Measurements from ENCODE around the gene NACC2.
"Not testable (repeated sequence)": the region's sequence is repeated elsewhere in the genome, so short reads cannot be mapped to it uniquely, and the experiment has no call there.

The NACC2 gene

DNA sequence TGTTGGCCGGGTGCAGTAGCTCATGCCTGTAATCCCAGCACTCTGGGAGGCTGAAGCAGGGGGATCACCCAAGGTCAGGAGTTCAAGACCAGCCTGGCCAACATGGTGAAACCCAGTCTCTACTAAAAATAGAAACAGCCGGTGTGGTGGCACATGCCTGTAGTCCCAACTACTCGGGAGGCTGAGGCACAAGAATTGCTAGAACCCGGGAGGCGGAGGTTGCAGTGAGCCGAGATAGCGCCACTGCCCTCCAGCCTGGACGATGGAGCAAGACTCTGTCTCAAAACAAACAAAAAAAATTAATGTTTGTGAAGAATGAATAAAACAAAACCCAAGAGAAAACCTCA, 68.2 kb downstream of the NACC2 start:
- in situ Hi-C loops (cut with MboI; ENCODE audit: low sequenced_read_pairs): not testable (repeated sequence)

DNA sequence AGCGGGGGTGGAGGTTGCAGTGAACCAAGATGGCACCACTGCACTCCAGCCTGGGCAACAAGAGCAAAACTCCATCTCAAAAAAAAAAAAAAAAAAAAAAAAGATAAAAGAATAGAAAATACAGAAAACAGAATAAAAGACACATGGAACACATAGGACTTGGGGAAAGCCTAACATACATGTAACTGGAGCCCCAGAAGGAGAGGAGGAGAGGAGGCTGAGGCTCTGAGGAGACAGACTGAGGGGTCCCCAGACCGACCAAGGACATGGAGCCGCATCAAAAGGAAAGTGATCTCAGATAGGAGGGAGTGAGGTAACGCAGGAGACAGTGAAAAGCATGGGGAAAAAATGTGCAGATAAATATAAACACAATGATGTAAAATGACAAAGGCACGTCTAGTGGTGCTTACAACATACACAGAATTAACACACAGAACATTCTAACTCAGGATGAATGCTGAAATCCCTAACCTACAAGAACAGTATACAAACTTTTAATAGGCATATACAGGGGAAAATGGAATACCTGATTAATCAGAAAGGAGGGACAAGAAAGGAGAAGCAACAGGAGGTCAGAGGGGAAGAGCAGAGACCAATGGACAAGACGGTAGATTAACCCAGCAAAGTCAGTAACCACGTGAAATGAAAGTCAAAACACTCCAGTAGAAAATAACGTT, 68.7 kb downstream of the NACC2 start:
- in situ Hi-C loops (cut with MboI; ENCODE audit: low sequenced_read_pairs): no loop called here

DNA sequence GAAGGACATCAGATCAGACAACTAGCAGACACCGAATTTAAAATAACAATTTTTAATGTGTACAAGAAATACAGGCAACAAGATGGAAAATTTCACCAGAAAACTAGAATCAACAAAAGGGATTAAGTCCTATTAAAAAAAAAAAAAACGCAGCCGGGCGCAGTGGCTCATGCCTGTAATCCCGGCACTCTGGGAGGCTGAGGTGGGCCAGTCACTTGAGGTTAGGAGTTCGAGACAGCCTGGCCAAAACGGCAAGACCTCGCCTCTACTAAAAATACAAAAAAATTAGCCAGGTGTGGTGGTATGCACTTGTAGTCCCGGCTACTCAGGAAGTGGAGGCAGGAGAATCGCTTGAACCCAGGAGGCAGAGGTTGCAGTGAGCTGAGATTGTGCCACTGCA, 69.6 kb downstream of the NACC2 start:
- in situ Hi-C loops (cut with MboI; ENCODE audit: low sequenced_read_pairs): no loop called here

DNA sequence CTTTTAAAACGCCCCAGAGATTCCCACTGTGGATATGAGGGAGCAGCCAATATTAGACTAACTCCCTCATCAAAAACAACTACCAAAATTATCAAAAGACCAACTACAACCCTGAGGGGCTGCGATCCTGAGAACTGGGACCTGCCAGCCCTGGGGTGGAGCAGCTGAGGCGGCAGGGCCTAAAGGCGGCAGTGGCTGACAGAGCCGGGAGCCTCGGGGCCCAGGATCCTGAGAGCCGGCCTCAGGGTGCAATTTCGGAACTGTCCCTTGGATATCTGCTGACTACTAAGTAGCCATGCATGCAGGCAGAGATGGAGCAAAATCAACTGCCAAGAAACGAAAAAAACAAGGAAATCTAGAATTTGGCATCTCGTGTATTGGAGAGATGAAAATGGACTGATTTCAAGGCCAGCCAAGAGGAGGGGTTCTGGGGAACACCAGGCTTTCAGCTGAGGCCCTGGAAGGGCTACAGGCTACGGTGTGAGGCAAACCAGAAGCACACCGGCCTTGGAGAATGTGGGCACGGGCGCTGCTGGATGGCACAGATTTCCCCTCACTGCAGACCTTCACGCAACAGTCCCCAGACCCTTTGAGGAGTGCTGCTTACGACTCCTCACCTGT, 70.3 kb downstream of the NACC2 start:
- in situ Hi-C loops (cut with MboI; ENCODE audit: low sequenced_read_pairs): no loop called here

DNA sequence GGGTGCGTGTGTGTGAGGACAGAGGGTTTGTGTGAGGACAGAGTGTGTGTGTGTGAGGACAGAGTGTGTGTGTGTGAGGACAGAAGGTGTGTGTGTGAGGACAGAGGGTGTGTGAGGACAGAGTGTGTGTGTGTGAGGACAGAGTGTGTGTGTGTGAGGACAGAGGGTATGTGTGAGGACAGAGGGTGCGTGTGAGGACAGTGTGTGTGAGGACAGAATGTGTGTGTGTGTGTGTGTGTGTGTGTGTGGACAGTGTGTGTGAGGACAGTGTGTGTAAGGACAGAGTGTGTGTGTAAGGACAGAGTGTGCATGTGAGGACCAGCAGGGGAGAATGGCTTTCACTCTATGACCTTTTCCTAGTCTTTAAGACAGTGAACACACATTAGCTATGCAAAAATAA, 70.8 kb downstream of the NACC2 start:
- in situ Hi-C loops (cut with MboI; ENCODE audit: low sequenced_read_pairs): no loop called here

DNA sequence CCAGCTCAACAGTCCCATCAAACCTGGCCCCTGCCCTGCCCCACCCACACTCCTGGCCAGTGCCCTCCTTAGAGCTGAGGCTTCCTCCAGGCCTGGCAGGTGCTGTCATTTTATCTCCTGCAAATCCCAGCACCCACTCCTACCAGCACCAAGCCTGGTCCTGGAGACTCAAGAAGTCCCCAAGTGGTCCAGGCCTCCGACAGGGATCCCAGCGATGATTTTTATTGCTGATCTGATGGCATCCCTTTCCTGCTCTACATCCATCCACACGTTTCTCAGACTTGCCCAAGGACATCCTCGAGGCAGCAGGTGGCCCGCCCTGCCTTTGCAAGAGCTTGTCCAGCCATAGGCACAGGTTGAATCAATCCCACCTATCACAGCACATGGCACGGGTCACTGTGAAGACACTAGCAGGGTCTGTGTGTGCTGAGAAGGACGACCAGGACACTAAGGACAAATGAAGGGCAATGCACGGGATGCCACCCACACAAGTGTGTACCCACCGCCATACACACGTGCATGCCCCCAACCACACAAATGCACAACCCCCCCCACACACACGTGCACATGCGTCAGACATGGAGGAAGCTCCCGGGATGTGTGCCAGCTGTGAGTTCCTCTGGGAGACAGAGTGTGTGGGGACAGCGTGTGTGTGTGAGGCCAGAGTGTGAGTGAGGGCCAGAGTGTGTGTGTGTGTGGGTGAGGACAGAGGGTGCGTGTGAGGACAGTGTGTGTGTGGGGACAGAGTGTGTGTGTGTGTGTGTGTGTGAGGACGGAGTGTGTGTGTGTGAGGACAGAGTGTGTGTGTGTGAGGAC, 71.5 kb downstream of the NACC2 start:
- in situ Hi-C loops (cut with MboI; ENCODE audit: low sequenced_read_pairs): no loop called here

DNA sequence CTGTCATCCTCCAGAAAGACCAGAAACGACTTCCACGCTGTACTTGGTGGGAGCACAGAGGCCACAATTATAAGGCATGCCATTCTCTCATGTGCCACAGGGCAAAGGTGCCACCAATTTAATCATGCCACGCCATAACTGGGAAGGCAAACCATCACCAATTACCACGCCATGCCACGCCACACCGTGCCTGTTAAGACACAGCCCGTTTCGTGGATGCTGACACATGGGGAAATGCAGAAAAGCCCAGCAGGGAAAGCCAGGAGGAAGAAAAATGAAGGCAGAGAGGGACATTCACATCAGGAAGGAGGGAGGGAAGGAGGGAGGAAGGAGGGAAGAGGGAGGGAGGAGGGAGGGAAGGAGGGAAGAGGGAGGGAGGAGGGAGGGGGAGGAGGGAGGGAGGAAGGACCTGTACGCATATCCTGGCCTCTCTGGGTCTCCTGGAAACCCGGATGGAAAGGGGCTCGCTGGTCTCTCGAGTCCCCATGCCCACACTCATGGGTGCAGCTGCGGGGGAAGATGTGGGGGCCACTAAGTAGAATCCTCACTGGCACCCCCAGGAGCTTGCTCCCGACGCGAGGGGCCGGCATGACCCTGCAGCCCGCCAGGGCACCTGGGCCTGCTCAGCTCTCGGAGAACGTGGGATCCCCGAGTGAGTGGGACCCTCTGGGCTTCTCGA, 72.2 kb downstream of the NACC2 start:
- in situ Hi-C loops (cut with MboI; ENCODE audit: low sequenced_read_pairs): no loop called here

DNA sequence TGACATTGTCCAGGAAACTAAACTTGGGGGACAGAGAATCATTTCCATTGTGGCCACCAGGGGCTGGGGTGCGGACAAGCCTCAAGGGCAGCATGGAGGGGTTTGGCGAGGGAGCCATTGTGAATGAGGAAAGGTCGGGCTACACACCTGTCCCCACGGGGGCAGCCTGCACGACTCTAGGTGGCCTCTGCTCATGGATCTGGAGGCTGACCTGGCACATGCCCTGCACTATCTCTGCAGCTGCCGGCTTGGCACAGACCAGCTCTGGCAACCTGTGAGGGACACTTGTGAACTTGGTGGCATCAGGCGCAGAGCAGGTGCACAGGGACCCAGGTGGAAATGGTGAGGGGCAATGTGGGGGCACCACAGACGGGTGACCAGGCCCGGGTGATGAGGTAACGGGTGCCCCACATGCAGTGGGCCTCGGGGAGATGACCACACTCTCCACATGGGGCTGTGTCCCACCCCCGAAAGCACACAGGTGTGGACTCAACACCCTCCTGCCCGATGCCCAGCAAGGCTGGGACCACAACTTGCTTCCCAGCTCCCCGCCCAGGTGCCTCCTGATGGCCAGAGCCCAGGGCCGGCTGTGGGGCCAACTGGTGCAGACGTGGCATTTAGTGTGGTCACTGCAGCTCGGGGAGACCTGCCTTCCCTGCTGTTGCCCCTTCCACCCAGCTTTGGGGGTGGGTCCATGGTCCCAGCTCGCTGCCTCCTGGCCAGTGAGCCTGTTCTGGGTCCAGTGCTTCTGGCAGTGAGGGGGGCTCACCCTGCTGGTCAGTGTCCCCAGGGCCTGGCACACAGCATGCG, 73.0 kb downstream of the NACC2 start:
- in situ Hi-C loops (cut with MboI; ENCODE audit: low sequenced_read_pairs): no loop called here

DNA sequence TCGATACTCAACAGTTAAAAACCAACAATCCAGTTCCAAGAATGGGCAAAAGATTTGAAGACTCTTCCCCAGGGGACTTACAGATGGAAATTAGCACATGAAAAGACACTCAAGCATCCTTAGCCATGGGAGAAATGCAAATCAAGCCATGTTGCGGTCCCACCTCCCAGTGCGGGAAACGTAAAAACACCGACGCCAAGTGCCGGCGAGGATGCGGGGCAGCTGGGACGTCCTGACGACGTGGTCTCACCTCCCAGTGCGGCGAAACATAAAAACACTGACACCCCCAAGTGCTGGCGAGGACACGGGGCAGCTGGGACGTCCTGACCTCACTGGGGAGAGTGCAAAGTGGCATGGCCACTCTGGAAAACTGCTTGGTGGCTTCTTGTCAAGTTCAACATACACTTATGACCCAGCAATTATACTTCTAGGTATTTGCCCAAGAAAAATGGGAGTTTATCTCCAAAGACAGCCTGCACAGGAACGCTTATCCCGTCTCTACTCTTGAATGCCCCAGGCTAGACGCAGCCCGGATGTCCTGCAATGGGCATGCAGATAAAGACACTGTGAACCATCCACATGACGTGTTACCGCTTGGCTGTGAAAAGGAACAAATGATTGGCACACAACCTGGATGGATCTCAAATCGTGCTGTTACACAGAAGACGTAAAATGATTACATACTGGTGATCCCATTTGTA, 73.8 kb downstream of the NACC2 start:
- in situ Hi-C loops (cut with MboI; ENCODE audit: low sequenced_read_pairs): no loop called here

DNA sequence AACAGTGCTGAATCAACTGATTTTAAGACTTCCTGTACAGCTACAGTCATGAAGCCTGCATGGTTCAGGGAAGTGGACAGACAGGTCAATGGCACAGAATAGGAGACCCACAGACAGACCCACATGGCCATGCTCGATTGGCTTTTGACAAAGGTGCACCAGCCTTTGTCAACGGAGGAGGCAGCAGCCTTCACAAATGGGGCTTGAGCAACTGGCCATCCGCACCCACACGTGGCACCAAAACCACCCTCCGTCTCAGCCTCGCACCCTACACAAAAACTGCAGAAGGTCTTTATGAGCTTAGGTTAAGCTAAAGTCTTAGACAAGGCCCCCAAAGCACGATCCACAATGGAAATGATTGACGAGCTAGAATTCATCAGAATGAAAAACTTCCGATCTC, 74.4 kb downstream of the NACC2 start:
- in situ Hi-C loops (cut with MboI; ENCODE audit: low sequenced_read_pairs): no loop called here

DNA sequence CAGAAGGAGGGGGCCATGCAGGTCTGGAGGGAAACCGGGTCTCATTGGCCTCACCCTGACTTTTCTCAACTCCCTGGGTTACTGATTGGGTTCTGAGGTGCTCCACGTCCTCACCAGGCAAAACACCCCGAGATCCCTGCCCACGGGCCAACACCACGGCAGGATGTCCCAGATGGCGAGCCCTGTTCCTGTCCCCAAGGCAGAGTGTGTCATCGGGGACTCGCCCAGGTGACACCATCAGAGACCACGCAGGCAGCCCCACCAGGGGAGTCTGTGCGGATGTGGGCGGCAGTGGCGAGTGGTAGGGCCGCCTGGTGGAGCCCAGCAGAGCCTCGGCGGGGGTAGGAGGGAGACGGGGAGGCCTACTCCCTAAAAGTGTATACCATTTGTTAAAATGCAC, 74.9 kb downstream of the NACC2 start:
- in situ Hi-C loops (cut with MboI; ENCODE audit: low sequenced_read_pairs): no loop called here

DNA sequence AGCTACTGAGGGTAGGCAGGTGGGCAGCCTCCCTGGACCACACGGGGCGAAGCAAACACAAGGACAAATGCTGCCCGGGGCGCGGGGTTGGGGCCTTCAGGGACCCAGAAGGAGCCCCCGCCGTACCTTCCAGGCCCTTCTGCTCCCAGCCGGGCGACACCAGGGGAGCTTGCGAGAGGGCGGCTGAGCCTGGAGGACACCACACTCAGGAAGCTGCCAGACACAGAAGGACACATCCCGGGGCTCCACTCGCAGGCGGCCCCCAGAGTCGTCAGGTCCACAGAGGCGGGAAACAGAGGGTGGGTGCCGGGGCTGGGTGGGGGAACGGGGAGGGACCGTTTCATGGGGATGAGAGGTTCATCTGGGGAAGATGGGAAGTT, 75.4 kb downstream of the NACC2 start:
- in situ Hi-C loops (cut with MboI; ENCODE audit: low sequenced_read_pairs): no loop called here

DNA sequence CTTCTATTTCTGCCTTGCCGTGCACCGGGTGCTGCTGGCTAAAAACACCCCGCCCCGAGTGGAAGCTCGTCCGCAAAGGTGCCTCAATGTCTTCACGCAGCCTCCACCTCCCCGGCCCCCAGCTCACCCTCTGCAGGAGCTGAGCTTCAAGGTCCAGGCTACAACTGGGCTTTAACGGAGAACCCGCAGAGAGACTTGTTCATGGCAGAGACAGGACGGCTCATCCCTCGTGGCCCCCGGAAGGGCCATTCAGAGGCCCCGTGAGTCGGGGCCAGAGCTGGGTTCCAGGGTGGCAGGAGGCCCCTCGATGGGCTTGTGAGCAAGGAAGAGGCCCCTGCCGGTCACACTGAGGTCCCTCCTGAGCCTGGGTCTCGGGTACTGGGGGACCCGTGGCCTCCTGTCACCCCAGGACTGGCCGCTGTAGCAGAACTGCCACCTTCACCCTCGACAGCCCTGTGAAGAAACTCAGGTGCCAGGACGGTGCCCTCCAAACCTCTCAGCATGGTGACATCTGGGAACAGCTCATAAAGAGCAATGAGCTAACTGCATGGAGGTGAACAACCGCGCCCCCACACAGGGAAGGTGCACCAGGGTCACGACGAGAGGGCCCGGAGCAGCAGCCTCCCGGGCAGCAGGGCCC, 75.9 kb downstream of the NACC2 start:
- in situ Hi-C loops (cut with MboI; ENCODE audit: low sequenced_read_pairs): no loop called here

DNA sequence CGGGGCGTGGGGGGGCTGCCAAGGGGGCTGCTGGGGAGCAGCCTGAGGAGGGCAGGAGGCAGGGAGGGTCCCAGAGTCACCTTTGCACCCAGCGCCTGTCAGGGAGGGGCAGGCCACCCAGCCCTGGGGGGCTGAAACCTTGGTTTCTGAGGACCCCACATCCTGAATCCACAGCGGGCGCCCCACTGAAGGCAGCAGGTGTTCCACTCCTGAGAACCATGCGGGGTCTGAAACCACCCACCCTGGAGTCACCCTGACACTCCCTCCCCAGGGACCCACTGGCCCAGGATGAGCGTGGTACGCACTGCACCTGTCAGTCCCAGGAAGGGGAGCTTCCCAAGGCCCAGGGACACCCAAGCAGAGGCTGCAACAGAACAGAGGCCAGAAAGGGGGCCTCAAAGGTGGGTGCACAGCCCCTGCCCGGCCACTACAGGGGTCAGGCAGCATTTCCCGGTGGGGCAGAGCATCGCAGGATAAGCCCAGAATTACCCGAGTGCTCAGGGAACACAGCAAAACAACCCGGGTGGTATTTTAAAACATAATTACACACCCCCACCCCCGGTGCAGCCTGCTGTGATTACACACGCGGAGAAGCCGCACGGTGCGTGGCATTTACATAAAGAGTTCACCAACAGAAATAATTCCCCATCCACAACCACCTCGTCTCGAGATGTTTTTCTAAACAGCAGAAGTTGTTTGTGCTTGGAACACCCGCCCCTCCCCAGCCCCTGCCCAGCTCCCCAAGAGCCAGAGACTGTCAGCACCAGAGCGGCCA, 76.6 kb downstream of the NACC2 start:
- in situ Hi-C loops (cut with MboI; ENCODE audit: low sequenced_read_pairs): no loop called here

DNA sequence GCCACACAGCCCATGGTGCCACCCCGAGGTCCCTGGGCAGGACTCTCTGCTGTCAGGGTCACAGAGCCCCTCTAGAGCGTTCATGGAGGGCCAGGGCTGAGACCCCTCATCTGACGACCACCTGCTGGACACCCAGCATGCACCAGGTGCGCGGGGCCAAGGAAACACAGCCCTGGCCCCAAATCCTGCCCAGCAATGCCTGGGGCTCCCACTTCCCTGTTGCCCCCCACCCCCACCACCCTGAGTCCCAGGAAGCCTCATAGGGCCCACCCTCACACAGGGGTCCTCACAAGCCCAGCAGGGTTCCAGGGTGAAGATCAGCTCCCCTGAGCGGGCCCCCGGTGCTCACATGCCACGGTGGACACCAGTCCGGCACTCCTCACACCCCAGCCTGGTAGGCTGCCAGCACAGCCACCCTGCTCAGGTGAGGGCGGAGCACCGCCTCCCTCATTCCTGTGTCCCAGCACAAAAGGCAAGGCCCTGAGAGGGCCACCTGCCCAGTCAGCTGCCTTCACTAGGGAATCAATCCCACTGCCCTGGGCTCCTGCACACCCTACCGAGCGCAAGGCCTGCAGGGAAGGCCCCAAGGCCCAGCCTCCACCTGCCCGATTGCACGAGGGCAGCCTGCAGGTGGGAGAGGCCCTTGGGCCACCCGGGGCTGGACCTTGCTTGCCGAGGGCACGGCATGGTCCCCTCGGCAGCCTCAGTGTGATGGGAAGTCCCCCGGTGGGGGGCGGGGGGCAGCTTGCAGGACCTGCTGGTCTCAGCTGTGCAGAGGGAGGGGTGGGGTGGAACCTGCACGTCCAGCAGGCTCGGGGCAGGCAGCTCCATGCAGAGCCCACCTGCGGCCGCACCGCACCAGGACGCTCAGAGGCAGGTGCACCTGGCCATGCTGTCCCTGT, 77.5 kb downstream of the NACC2 start:
- in situ Hi-C loops (cut with MboI; ENCODE audit: low sequenced_read_pairs): no loop called here

DNA sequence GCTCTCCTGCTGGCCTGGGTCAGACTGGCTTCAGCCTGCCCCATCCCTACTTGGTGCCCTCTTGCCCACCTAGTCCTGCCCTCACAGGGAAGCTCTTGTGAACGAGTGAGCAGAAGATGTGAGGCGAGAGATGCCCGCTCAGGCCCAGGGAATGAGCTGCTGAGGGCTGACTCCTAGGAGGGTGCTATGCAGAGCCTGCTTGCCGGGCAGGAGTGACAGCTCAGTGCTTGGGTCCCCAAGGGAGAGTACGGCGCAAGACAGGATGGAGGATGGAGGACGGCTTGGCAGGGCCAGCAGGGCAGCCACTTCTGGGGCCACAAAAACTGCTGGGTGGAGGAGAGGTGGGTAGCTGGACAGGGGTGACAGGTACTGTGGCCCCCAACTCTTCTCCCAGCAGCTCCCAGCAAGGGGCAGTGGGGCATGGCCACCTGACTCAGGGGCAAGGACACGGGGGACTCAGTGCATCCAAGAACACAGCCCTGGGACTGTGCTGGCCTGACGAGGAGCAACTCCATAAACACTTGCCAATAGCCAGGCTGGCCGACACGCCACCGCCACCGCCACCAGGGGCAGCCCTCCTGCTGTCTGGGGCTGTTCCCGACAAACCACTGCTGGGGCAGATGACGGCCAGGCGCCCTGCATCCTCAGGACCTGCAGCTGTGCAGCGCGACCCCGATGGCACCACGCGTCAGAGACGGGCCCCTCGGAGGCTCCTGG, 78.4 kb downstream of the NACC2 start:
- in situ Hi-C loops (cut with MboI; ENCODE audit: low sequenced_read_pairs): no loop called here

Measured in HL-60/S4 treated with retinoic acid at 250 ng/mL for 4 days and 3 days (cell line).